HG03280 (cell line): ENCODE measurements around the gene COQ4.
A peak's percentile ranks its signal among the peaks of the same experiment; 100 is the strongest.
"Not testable (repeated sequence)": the region's sequence is repeated elsewhere in the genome, so short reads cannot be mapped to it uniquely, and the experiment has no call there.

Experiments
- ATAC-seq: cut with Tn5 transposase; IDR thresholded peaks from one replicate; pipeline ENCODE4 v1.9.1; 2021; ENCODE audit warnings: mild to moderate bottlenecking, moderate library complexity; ENCODE audit not compliant: unreplicated experiment

COQ4 gene

DNA sequence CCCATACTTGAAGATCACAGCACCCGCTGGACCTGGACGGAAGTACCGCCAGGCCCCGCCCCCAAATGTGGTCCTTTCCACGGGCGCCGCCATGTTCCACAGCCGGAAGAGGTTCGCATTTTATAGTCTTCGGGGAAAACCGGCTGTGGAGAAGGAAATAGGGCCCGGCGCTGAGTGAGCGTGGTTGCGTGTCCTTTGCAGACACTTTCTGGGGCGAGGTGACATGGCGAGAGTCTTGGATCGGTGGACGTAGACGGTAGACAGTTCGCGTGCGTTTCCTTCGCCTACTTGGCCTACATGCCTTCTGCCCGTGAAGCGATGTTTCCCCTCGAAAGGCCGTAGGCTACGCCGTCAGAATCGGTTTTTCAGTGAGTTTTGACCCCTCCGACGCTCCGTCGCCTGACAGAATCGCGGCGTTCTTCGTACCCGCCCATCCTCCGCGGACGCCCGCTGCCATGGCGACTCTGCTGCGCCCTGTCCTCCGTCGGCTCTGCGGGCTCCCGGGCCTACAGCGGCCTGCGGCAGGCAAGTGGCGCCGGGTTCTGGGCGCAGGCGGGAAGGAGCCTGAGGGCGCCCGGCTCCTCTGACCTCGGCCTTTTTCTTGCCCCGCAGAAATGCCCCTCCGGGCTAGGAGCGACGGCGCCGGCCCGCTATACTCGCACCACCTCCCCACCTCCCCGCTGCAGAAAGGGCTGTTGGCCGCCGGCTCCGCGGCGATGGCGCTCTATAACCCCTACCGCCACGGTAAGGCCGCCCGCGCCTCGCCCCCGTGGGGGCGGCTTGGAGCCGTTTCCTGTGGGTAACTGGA lies at the start of gene COQ4, which contains the start of gene TRUB2:
TSS of gene COQ4 (plus strand) at position 436 of the 808 bp plus-strand sequence. CDS start at position 456, 20 bp downstream.
TSS of gene TRUB2 (minus strand) at position 44 of the 808 bp plus-strand sequence. CDS start at position 5, 39 bp downstream.
- ATAC-seq, result peak; percentile 73

DNA sequence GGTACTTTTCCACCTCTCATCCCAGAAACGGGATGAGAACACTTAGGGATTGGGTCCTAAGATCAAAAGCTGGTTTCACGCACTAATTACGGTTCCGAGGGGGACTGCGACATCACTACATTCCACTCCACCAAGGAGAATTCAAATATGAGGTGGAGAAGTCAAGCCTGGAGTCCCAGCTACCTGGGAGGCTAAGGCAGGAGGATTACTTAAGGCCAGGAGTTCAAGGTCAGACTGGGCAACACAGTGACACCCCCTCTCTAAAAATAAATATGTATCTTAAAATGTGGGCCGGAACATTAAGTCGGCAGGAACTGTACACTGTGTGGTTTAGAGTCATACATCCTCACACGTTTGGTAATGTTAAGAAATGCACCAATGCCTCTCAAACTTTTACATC lies 48.4 kb upstream of the COQ4 start:
- no peak for ATAC-seq

DNA sequence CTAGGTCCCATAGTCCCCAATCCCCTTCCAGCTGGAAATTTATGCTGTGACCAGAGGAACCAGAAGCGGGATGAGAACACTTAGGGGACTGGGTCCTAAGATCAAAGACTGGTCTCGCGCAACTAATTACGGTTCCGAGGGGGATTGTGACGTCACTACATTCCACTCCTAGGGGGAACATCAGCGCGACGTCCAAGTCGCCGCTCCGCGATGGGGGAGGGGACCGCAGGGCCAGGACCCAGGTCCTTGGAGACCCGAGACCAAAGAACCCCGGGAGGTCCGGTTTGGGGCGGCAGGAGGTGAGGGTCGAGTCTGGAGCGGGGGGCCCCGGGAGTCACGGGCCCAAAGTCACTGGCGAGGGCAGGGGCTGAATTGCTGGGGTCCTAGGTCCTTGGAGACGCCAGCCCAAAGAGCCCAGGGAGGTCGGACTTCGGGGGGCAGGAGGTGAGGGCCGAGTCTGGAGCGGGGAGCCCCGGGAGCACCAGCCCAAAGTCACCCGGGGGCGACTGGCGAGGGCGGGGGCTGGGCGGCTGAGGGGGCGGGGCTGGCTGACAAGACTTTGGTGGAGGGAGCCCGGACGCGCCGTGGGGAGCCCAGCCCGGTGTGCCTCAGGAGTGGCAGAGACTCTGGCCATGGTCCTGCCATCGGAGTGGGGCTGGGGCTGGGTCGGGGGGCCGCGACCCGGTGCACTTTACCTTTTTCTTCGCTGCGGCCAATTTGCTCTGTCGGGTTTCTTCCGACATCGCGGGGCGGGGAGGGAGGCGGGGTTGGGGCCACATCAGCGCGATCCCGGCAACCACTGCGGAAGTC lies 47.2 kb upstream of the COQ4 start, which contains the start of gene GOLGA2:
TSS of gene GOLGA2 (minus strand) at position 810 of the 810 bp plus-strand sequence. CDS start at position 779, 31 bp downstream.
- peak; percentile 57 for ATAC-seq

DNA sequence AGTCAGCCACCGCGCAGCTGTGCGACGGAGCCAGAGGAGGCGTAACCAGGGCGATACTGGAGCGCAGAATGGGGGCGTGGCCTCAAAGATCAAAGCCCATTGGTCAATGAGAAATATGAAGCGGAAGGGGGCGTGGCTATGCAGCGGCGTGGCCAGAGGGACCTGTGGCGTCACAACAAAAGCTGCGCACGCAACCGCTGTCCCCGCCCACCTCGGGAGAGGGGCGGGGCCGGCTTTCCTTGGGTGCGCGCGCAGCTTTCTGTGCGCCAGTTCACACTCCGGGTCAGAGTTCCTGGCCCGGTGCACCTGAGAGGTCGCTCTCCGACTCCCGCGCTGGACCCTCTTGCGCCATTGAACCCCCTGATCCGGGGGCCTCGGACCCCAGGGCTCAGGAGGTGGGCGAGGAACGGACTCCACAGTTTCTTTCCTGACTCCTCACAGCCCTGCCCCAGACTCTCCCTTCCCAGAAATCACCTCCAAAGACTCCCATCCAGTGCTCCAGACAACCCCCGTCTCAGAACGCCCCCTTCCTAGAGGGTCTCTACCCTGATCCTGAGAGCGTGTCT lies 46.5 kb upstream of the COQ4 start, which contains the start of gene SWI5:
TSS of gene SWI5 (plus strand) at position 269 of the 566 bp plus-strand sequence.
- ATAC-seq, result peak; percentile 93

DNA sequence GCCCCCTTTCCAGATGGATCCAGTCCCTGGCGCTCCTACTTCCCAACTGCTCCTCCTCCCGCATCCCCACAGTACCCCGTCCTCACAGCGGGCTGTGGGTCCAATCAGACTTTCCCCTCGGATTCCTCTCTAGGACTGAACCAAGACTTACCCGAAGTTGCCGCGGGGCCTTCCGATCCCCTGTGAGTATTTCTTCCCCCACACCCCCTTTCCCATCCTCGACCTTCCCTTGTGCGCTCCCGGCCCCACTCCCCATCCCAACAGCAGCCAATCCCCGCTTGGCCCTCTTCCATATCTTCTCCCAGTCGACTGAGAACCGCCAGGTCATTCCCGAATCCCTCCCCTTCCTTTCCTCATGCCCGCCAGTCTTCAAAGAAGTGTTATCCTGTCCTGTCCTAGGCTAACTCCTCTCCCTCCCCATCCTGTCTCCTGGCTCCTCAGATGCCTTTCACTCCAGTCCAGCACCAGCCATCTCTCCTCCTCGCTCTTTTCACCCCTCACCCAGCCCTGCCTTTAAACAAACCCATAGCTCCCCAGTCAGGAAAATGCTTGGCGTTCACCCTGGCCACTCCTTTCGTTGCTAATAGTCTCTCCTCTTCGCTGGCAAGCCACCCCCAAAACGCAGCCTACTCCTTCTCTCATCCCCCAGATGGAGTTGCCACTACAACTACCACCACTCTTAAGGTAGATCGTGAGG lies 45.9 kb upstream of the COQ4 start:
- no peak for ATAC-seq

DNA sequence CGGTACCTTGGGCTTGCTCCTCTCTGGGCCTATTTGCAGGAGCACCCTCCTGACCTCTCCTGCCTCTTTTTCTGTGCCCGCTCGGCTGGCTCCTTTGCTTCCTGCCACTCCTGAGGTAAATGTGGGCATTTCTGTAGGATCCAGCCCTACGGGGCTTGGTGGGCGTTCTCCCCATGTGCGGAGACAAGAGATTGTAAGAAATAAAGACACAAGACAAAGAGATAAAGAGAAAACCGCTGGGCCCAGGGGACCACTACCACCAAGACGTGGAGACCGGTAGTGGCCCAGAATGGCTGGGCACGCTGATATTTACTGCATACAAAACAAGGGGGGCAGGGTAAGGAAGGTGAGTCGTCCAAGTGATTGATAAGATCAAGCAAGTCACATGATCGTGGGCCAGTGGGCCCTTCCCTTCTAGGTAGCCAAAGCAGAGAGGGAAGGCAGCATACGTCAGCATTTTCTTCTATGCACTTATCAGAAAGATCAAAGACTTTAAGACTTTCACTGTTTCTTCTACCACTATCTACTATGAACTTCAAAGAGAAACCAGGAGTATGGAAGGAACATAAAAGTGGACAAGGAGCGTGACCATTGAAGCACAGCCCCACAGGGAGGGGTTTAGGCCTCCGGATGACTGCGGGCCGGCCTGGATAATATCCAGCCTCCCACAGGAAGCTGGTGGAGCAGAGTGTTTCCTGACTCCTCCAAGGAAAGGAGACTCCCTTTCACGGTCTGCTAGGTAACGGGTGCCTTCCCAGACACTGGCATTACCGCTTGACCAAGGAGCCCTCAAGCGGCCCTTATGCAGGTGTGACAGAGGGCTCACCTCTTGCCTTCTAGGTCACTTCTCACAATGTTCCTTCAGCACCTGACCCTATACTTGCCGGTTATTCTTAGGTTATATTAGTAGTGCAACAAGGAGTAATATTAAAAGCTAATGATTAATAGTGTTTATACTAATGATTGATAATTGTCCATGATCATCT lies 43.3 kb upstream of the COQ4 start:
- not testable (repeated sequence) for ATAC-seq

DNA sequence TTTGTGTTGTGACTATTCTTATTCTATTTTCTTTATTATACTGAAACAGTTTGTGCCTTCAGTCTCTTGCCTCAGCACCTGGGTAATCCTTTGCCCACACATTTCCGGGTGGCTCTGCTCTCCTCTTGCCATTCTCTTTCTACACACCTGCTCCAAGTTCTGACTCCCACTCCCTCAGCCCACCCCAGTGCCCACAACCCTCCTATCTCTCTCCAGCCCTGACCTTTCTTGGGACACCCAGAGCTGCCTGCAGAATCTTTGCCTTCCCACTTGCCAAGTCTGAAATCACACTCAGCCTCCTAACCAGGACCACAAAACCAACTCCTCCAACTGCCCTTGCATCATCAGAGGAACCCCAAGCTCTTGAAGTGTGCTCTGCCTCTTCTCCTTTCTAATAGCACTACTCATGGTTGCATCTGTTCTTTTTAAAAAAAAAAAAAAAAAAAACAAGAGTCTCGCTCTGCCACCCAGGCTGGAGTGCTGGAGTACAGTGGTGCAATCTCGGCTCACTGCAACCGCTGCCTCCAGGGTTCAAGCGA lies 42.5 kb upstream of the COQ4 start:
- ATAC-seq, result no peak

DNA sequence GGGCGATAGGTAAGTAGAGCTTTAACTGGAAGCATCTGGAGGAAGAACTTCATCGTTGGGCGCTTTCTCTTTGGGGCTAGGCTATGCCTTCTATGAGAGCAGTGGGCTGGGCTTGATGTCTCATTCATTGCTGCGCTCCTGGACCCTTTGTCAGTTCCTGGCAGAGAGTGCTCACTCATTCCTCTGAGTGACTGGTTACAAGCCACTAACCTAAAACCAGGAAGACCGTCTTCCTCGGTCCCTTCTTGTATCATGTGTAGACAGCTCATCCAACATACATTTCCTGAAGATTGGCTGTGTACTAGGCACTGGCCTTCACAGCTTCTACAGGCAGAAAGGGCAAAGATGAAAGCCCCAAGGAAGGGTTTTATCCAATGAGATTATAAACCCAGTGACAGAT lies 40.1 kb upstream of the COQ4 start:
- no peak for ATAC-seq

DNA sequence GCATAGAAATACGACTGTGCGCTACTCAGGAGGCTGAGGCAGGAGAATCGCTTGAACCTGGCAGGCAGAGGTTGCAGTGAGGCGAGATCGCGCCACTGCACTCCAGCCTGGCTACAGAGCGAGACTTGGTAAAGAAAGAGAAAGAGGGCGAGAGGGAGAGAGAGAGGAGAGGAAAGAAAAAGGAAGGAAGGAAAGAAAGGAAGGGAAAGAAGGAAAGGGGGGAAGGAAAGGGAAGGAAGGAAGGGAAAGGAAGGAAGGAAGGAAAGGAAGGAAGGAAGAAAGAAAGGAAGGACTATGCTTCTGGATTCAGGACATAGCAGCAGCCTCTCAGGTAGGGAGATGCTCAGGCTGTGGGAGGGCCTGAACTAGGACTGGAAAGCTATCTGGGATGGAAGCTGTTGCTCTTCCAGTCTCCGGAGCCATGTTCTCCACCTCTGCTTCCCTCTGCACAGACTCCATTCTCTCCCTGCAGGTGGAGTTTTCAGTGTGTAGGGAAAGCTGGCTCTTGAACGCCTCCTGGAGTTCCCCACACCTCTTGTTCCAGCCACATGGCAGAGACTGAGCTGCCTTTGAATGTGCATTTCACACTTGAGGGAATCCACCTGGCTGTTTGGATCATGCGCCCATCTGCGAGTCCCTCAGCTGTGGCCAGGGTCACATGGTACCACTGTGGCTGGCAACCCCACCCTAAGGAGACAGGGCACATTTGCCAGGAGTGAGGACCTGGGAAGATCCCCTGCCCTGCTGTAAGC lies 37.4 kb upstream of the COQ4 start:
- ATAC-seq, result no peak

DNA sequence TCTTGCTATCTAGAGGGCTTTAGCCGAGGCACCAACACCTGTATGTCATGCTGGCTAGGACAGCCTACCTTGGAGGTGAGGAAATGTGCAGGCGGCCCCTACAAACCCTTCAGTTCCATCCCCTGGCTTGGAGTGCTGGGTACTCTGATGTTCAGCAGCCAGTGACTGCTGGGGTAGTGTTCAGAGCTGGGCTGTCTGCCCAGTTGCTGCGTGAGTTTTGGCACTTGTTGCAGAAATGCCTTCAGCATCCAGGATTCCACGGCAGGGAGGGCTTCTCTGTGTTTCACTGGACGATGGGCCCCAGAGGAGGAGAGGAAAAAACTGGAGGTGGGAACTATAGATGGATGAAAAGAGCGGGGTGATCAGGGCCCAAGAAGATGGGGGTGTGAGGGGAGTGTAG lies 36.2 kb upstream of the COQ4 start:
- ATAC-seq, result no peak

DNA sequence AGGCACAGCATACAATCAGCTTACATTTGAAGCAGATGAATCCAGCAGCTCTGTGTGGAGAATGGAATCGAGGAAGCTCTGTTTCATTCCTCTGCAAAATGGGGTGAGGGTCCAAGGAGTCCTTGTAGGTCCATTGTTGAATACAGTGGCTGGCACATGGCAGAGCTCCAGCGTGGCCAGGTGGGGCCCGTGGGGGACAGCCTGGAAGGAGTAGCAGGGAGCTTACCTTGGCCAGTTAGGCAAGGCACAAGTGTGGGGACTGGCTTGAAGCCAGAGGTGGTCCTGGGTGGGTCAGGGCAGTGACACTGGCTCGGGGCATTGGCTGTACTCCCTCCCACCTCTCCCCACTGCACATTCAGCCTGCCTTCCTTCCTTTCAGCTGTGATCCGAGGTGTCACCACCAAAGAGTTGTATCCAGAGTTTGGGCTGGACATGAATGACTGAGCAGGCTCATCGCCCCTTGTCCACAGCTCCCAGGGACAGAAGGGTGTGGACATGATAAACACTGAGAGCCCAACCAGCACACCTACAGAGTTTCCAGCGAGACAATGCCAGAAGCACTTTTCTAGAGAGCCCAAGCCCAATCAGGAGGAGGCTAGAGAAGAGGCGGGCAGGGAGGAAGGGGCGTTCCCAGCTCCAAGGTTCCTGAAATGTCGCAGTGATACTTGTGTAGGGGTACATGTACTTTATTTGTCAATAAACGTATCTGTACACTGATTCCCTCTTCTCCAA lies 34.2 kb upstream of the COQ4 start:
- ATAC-seq, result no peak

DNA sequence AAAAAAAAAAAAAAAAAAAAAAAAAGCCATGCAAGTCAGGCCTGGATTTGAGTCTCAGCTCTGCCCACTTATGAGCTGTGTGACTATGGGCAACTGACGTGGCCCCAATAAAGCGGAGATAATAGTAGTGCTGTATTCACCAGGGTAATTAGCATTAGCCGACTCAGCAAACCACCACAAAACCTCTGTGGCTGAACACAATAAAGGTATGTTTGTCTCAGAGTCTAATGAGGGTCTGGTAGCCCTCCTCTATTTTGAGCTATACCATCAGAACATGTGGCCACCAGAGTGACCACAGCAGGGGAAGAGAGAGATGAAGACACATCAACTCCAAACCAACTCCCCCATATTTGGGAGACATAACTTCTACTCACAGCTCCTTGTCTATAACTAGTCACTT lies 30.6 kb upstream of the COQ4 start:
- ATAC-seq, result no peak

DNA sequence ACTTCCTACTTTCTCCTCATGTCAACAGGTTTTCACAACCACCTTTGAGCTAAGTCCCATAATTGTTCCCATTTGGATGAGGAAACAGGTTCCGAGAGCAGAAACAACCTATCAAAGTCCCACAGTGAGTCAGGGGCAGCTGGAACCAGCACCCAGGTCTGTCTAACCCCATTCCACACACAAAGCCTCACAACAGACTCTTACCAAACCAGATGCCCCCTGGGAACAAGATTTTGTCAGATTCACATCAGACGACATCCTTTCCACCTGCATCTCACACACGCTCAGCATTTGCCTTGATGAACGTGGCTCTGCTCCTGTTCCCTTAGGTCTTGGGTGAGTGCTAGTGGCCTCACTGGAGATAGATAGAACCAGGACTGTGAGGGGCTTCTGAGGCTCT lies 29.5 kb upstream of the COQ4 start:
- ATAC-seq, result no peak

DNA sequence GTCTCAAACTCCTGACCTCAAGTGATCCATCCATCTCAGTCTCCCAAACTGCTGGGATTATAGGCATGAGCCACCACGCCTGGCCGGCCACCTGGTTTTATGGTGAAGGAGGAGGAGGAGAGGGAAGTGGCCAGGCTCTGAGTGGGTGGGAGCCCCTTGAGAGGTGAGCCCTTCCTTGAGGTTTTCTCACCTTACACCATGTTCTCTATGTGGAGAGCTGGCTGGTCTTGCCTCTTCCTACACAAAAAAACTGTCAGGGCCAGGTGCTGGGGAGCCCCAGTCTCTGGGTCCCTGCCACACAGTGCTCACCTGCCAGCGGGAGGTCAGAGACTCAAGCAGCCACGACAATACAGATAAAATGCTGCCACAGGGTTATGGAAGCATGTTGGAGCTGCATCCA lies 28.5 kb upstream of the COQ4 start:
- ATAC-seq, result no peak

DNA sequence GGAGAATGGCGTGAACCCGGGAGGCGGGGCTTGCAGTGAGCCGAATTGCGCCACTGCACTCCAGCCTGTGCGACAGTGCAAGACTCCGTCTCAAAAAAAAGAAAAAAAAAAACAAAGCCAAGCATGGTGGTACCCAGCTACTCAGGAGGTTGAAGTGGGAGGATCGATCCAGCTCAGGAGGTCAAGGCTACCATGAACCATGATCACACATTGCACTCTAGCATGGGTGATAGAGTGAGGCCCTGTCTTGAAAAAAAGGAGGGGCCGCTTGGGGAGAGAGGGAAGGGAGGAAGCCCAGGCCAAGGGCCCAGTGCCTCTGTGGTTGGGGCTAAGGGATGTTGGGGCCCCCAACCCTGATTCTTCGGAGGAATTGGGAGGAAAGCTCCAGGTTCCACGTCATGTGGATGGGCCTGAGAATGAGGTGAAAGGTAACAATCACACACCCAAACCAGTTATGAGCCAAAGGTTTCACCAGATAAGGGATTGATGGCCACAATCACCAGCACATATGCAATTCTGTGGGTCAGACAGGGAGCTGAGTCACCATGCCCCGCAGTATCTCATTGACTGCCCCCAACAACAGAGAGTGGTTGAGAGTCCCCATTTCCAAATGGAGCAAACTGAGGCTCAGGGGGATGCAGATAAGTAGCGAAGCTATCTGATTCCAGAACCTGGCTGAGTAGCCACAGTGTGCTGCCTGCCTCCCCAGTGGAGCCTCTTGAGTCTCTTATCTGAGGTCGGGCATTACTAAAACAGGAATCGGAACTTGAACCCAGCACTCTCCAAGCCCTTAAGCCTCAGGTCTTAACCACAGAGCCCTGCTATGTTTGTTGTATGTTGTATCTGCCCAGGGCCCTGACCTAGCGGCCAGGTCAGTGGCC lies 26.1 kb upstream of the COQ4 start:
- no peak for ATAC-seq

DNA sequence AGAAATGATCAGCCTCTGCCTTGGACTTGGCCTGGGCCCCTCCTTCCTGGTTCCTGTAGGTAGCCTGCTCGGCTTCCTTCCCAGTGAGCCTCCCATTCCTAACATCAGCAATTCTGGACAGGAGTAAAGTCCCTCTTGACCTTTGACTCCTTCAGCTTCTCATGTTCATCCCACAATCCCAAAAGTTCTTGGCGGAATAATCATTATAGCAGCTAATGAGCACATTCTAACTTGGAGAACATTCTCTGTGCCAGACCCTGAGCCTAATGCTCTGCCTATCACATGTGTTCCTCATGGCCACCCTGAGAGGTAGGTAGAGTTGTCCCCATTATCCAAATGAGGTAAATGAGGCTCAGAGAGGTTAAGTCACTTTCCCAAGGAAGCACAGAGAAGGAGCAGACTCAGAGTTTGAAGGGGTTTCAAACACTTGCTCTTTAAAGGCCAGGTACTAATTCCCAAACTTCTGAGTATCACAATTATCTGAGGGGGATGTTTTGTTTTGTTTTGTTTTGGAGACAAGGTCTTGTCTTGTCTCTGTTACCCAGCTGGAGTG lies 25.3 kb upstream of the COQ4 start:
- ATAC-seq, result no peak
